Measurements from ENCODE around the gene KIF4B.

KIF4B gene

GRCh38 chr5:155013526-155013925 lies at the start of gene KIF4B:
Gene KIF4B (plus strand): TSS chr5:155013755. CDS start chr5:155013860, 105 bp downstream.
- no peak for TF ChIP-seq CTCF (IDR thresholded peaks at IDR 0.05; ENCODE audit: insufficient read depth, missing control alignments)
- DNase-seq (ENCODE audit: insufficient read length, low spot score) (no peak), FAIRE-seq (no peak)

- FAIRE-seq: no peak
- no peak for TF ChIP-seq CTCF (IDR thresholded peaks at IDR 0.05; ENCODE audit: insufficient read depth, missing control alignments)
- no peak for DNase-seq (ENCODE audit: insufficient read length, low spot score)
Observed at GRCh38 chr5:154966081-154966841, 47.3 kb upstream of the KIF4B start.

GRCh38 chr5:154966874-154967273 lies 46.7 kb upstream of the KIF4B start:
- DNase-seq (ENCODE audit: insufficient read length, low spot score) (no peak), FAIRE-seq (no peak)

GRCh38 chr5:154967421-154968024 lies 46.0 kb upstream of the KIF4B start:
- TF ChIP-seq CTCF (IDR thresholded peaks at IDR 0.05; ENCODE audit: insufficient read depth, missing control alignments): peak; percentile 61
- peak; percentile 16 for FAIRE-seq

More at GRCh38 chr5:154966874-154967273, 46.7 kb upstream of the KIF4B start:
- no peak for TF ChIP-seq CTCF (IDR thresholded peaks at IDR 0.05; ENCODE audit: insufficient read depth, missing control alignments)

GRCh38 chr5:154968953-154969352 lies 44.6 kb upstream of the KIF4B start:
- FAIRE-seq (no peak), DNase-seq (ENCODE audit: insufficient read length, low spot score) (no peak)
- TF ChIP-seq CTCF (IDR thresholded peaks at IDR 0.05; ENCODE audit: insufficient read depth, missing control alignments): no peak

More at GRCh38 chr5:154967421-154968024, 46.0 kb upstream of the KIF4B start:
- DNase-seq (ENCODE audit: insufficient read length, low spot score): no peak

- FAIRE-seq: no peak
- no peak for TF ChIP-seq CTCF (IDR thresholded peaks at IDR 0.05; ENCODE audit: insufficient read depth, missing control alignments)
- DNase-seq (ENCODE audit: insufficient read length, low spot score): no peak
Observed at GRCh38 chr5:154970759-154971158, 42.8 kb upstream of the KIF4B start.

- TF ChIP-seq CTCF (IDR thresholded peaks at IDR 0.05; ENCODE audit: insufficient read depth, missing control alignments): no peak
- FAIRE-seq: no peak
Observed at GRCh38 chr5:154971501-154971900, 42.1 kb upstream of the KIF4B start.

More at GRCh38 chr5:154971501-154971900, 42.1 kb upstream of the KIF4B start:
- DNase-seq (ENCODE audit: insufficient read length, low spot score): no peak

Data from D721Med (cell line).